ENCODE measurements around the gene TRAPPC3L. TPM values are rescaled to one million over a fixed set of nuclear protein-coding genes. Genes with fewer than 3 reads are reported as not detected.

The TRAPPC3L gene
- total RNA-seq, 1 experiment from 2014 or later: not detected

GRCh38 chr6:116580198-116580597 lies 34.7 kb upstream of the TRAPPC3L start:
- TF ChIP-seq, protein P1, sequence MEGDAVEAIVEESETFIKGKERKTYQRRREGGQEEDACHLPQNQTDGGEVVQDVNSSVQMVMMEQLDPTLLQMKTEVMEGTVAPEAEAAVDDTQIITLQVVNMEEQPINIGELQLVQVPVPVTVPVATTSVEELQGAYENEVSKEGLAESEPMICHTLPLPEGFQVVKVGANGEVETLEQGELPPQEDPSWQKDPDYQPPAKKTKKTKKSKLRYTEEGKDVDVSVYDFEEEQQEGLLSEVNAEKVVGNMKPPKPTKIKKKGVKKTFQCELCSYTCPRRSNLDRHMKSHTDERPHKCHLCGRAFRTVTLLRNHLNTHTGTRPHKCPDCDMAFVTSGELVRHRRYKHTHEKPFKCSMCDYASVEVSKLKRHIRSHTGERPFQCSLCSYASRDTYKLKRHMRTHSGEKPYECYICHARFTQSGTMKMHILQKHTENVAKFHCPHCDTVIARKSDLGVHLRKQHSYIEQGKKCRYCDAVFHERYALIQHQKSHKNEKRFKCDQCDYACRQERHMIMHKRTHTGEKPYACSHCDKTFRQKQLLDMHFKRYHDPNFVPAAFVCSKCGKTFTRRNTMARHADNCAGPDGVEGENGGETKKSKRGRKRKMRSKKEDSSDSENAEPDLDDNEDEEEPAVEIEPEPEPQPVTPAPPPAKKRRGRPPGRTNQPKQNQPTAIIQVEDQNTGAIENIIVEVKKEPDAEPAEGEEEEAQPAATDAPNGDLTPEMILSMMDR (IDR thresholded peaks at IDR 0.05; ENCODE audit: unreplicated experiment): no peak
- intact Hi-C loops (cut with micrococcal nuclease; ENCODE audit: unreplicated experiment): no loop called here
- Mint-ChIP-seq H3K4me1 (ENCODE audit: low read depth, unreplicated experiment) (no peaks in the 10 kb centered on the region), H3K9me3 (ENCODE audit: low read depth, unreplicated experiment) (no peaks in the 10 kb centered on the region), H3K4me3 (ENCODE audit: low read depth, unreplicated experiment) (no peak overlapping the region), H3K36me3 (ENCODE audit: insufficient read depth, unreplicated experiment) (no peaks in the 10 kb centered on the region), H3K27me3 (ENCODE audit: unreplicated experiment) (no peaks in the 10 kb centered on the region), H3K27ac (ENCODE audit: unreplicated experiment) (no peak overlapping the region)
- DNase-seq: no peak
- CTCF ChIA-PET: no interaction called here
- no TSS peak for BruUV-seq (replicated peaks)

- intact Hi-C loops (cut with micrococcal nuclease; ENCODE audit: unreplicated experiment): no loop called here
- DNase-seq: no peak
- TF ChIP-seq, protein P1 (IDR thresholded peaks at IDR 0.05; ENCODE audit: unreplicated experiment): no peak
- no TSS peak for BruUV-seq (replicated peaks)
- Mint-ChIP-seq H3K9me3 (ENCODE audit: low read depth, unreplicated experiment) (no peaks in the 10 kb centered on the region), H3K27me3 (ENCODE audit: unreplicated experiment) (no peaks in the 10 kb centered on the region), H3K4me3 (ENCODE audit: low read depth, unreplicated experiment) (no peak overlapping the region), H3K36me3 (ENCODE audit: insufficient read depth, unreplicated experiment) (no peaks in the 10 kb centered on the region), H3K4me1 (ENCODE audit: low read depth, unreplicated experiment) (no peaks in the 10 kb centered on the region), H3K27ac (ENCODE audit: unreplicated experiment) (no peak overlapping the region)
- CTCF ChIA-PET: no interaction called here
These were observed 33.7 kb upstream of the TRAPPC3L start for GRCh38 chr6:116579143-116579542.

DNA sequence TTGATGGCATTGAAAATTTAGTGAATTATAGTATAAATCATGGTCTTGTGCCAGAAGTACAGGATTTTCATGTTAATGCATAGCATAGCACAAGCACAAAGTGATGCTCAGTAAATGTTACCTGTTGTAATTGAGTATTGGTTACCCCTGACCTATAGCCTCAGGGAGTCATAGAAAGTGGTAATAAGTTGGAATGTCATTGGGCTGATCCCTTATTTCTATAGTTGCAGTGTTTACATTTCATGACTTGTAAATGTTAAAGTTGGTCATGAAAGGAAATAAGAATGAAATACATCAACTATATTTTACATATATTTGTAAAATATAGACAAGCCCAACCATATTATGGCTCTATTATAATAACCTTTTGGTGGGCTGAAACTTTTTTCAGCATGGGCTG lies 32.9 kb upstream of the TRAPPC3L start:
- Mint-ChIP-seq H3K9me3 (ENCODE audit: low read depth, unreplicated experiment) (no peaks in the 10 kb centered on the region), H3K27me3 (ENCODE audit: unreplicated experiment) (no peaks in the 10 kb centered on the region), H3K4me3 (ENCODE audit: low read depth, unreplicated experiment) (no peak overlapping the region), H3K27ac (ENCODE audit: unreplicated experiment) (no peak overlapping the region), H3K4me1 (ENCODE audit: low read depth, unreplicated experiment) (no peaks in the 10 kb centered on the region), H3K36me3 (ENCODE audit: insufficient read depth, unreplicated experiment) (no peaks in the 10 kb centered on the region)
- no peak for DNase-seq
- no TSS peak for BruUV-seq (replicated peaks)
- CTCF ChIA-PET: no interaction called here
- intact Hi-C loops (cut with micrococcal nuclease; ENCODE audit: unreplicated experiment): no loop called here
- TF ChIP-seq, protein P1 (IDR thresholded peaks at IDR 0.05; ENCODE audit: unreplicated experiment): no peak

DNA sequence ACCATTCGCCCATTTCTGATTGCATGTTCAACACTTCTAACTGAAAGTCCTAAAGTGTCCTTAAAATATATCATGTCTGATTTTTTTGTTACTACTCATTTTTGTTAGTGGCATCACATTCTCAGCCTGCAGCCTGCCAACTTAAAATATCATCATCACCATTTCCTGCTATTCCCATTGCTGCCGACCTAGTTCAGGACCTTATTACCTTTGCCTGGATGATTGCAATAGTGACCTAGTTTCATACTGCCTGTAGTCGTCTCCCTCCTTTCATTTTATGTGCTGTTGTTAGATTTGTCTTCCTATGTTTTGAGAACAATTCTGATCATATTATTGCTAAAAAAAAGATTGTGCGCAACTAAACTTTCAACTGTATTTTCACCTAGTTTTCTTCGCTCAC lies 32.0 kb upstream of the TRAPPC3L start:
- peaks cover 3% of the 10 kb centered on the region for H3K36me3 Mint-ChIP-seq (ENCODE audit: insufficient read depth, unreplicated experiment)
- TF ChIP-seq, protein P1 (IDR thresholded peaks at IDR 0.05; ENCODE audit: unreplicated experiment): no peak
- intact Hi-C loops (cut with micrococcal nuclease; ENCODE audit: unreplicated experiment): no loop called here
- no peak for DNase-seq
- BruUV-seq (replicated peaks): no TSS peak
- H3K4me3 Mint-ChIP-seq (ENCODE audit: low read depth, unreplicated experiment): no peak overlapping the region
- H3K27ac Mint-ChIP-seq (ENCODE audit: unreplicated experiment): no peak overlapping the region
- no peaks in the 10 kb centered on the region for H3K27me3 Mint-ChIP-seq (ENCODE audit: unreplicated experiment)
- H3K4me1 Mint-ChIP-seq (ENCODE audit: low read depth, unreplicated experiment): no peaks in the 10 kb centered on the region
- H3K9me3 Mint-ChIP-seq (ENCODE audit: low read depth, unreplicated experiment): no peaks in the 10 kb centered on the region
- CTCF ChIA-PET: interaction anchor here (0.5 kb wide), 1 partner anchor 60 kb away, joined by 4 read pairs; no protein-coding TSS in a partner anchor

All from Calu3 (cell line).